ENCODE results near the gene CPSF3.

The CPSF3 gene

DNA sequence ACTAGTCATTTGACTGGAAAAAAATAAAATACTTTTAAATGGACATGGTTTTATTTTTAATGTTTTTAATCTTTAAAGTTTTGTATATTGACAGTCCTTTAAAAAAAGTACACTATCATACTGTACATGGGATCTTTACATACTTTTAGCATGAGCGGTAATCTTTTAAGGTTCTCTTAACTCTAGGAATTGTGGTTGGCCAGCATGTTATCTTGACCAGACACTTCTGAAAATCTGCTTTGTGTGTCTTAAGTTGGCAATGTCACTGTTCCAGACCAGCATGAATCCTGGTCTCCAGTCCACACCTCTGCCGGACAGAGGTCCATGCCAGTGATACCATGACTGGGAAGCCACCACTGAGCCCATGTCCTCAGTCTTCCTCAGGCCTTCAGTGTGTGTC is 17.8 kb upstream of the CPSF3 start:
- TF ChIP-seq, protein P1, sequence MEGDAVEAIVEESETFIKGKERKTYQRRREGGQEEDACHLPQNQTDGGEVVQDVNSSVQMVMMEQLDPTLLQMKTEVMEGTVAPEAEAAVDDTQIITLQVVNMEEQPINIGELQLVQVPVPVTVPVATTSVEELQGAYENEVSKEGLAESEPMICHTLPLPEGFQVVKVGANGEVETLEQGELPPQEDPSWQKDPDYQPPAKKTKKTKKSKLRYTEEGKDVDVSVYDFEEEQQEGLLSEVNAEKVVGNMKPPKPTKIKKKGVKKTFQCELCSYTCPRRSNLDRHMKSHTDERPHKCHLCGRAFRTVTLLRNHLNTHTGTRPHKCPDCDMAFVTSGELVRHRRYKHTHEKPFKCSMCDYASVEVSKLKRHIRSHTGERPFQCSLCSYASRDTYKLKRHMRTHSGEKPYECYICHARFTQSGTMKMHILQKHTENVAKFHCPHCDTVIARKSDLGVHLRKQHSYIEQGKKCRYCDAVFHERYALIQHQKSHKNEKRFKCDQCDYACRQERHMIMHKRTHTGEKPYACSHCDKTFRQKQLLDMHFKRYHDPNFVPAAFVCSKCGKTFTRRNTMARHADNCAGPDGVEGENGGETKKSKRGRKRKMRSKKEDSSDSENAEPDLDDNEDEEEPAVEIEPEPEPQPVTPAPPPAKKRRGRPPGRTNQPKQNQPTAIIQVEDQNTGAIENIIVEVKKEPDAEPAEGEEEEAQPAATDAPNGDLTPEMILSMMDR (IDR thresholded peaks at IDR 0.05; ENCODE audit: extremely low read depth, missing control alignments): no peak
- no peak for DNase-seq (ENCODE audit: low spot score)

DNA sequence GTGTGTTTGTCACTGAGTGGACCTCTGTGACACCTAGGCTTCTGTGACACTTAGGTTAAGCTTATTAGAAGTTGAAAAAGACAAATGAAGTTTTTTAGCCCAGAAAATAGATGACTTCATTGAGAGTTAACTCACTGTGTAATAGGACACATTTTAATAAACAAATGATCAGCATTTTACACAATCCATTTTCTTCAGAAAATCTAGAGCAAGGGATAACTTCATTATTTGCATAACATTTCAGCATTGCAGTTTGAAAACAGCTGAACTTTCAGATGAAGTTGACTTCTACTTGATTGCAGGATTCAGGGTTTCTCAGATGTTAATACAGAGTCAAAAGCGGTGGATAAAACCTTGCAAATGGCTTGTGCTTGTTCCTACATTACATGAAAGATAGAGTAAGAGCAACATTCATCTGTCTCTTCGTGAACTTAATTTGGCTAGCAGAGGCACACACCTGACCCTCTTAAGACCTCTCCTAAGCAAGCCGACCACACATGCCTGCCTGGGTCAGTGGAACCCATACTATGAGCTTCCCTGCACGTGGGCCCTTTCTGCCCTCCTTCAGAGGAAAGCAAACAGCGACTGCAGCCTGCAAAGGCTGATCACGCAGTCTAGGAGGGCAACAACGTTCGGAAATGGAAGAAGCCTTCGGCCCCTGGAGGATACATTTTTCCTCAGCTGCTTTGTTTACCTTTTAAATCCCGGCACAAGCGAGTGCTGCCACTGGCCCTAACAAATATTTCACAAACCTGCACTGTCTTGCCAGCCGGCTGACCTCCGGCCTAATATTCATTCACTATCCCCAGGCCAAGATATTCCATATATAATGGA is 16.7 kb upstream of the CPSF3 start:
- DNase-seq (ENCODE audit: low spot score): no peak
- TF ChIP-seq, protein P1 (IDR thresholded peaks at IDR 0.05; ENCODE audit: extremely low read depth, missing control alignments): no peak

DNA sequence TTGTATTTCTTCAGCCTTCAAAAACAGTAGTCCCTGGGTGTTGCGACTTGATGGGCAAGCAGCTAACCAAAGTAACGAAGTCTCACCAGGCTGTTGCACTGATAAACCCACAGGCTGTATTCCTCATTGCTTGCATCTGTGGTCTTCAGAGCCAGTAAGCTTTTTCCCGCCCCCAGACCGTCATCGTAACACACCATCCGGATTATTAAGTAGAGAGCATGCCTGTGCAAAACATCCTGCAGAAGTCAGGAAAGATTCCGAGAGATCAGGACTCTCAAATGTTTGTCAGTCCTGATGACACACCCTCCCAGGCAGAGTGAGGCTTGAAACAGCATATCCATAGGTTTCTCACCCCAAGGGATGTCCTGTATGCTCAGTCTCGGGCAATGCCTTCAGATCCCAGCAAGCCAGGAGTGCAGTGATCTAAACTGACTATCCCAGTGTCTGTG is 16.1 kb upstream of the CPSF3 start:
- TF ChIP-seq, protein P1 (IDR thresholded peaks at IDR 0.05; ENCODE audit: extremely low read depth, missing control alignments): no peak
- DNase-seq (ENCODE audit: low spot score): no peak

DNA sequence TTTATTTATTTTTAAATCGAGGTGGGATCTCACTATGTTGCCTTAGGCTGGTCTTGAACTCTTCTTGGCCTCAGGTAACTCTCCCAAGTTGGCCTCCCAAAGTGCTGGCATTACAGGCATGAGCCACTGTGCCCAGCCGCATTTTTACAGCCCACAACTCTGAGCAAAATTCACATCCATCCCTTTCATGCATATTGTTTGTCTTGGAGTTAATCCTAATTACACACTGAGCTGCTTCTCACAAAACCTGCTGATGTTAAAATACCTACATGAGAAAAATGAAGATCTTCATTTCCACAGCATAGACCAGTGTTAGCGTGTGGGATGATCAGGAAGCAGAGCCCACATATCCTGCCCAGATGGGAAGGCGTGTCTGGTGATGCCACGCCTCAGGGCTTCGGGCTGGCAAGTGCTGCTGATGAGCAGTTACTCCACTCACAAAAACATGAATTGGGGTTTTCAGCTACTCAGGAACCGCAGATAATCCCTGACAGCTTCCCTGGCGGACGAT is 14.8 kb upstream of the CPSF3 start:
- DNase-seq (ENCODE audit: low spot score): no peak
- TF ChIP-seq, protein P1 (IDR thresholded peaks at IDR 0.05; ENCODE audit: extremely low read depth, missing control alignments): no peak

DNA sequence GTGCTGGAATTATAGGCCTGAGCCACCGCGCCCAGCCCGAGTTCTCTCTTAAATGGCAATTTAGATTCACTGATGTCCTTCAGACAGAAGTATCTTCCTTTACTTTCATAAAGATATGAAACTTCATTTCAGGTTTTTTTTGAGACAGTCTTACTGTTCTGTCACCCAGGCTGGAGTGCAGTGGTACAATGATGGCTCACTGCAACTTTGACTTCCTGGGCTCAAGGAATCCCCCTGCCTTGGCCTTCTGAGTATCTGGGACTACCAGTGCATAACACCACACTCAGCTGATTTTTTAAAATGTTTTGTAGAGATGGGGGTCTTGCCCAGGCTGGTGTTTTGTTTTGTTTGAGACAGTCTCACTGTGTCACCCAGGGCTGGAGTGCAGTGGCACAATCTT is 13.3 kb upstream of the CPSF3 start:
- no peak for DNase-seq (ENCODE audit: low spot score)
- TF ChIP-seq, protein P1 (IDR thresholded peaks at IDR 0.05; ENCODE audit: extremely low read depth, missing control alignments): no peak

DNA sequence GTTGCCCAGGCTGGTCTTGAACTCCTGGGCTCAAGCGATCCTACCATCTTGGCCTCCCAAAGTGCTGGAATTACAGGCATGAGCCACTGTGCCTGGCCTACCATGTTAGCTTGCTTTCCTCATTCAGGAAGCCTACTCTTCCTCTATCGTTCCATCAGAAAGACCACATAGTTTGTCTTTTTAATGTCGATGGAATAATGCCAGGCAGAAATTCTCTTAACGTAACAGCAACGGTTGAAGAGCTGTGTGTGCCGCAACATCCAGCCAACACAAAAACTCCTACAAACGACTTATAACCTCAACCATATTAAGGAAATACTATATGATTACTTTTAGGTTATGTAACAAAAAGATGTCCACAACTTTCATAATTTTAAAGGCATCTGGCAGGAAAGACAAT is 10.7 kb upstream of the CPSF3 start:
- DNase-seq (ENCODE audit: low spot score): no peak
- TF ChIP-seq, protein P1 (IDR thresholded peaks at IDR 0.05; ENCODE audit: extremely low read depth, missing control alignments): no peak

DNA sequence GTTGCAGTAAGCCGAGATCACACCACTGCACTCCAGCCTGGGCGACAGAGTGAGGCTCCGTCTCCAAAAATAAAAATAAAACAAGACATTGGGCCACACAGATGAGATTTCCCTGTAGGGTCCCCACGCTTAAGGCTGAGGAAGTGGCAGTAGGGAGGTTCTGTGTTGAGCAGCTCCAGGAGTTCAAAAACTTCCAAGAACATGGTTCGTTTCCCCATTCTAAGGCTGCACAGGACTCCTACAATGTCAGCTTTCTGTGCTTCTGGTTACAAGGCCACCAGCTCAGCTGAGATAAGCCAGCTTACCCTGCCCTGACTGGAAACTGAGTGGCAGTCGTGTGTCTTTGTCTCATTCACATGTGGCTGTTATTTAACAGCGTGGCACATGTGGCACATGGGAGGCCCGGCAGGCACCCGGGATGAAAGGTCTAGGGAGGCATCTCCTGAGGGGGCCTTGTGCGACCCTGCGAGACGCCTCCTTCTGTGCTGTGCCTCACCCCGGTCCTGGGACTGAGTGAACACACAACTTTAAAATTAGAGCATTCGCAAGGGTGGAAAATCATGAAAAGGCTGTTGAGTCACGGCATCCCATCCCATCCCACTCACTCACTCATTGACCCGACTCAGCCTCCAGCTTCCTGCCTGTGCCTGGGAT is 7.8 kb upstream of the CPSF3 start:
- no peak for DNase-seq (ENCODE audit: low spot score)

More for the DNA sequence above, 7.8 kb upstream of the CPSF3 start:
- TF ChIP-seq, protein P1 (IDR thresholded peaks at IDR 0.05; ENCODE audit: extremely low read depth, missing control alignments): no peak

Data from GM20000 (cell line).